ENCODE results near the gene DOCK7.

GRCh38 chr1:62561306-62561705, 126.9 kb downstream of the DOCK7 start:
- TF ChIP-seq CTCF (IDR thresholded peaks at IDR 0.05; ENCODE audit: insufficient read depth, low read length, poor library complexity, severe bottlenecking) (no peak), EZH2phosphoT487 (conservative IDR thresholded peaks at IDR 0.05; ENCODE audit: low read length) (no peak)

All from SU-DHL-6 (cell line).